Muscle layer of duodenum (tissue), 2 donors: Measurements from ENCODE around the gene BSCL2.

Source experiments
- H3K27ac ChIP-seq: one replicate; pipeline ENCODE4 v1.7.0; 2013; ENCODE audit warnings: mild to moderate bottlenecking, low read length
- H3K27me3 ChIP-seq: one replicate; pipeline ENCODE4 v1.7.0; 2013; ENCODE audit warnings: low read depth, mild to moderate bottlenecking, control low read depth, low read length
- H3K36me3 ChIP-seq, 2 donors: one replicate each; pipeline ENCODE4 v1.7.0; 2013; ENCODE audit warnings: low read length in 2 of 2, control low read depth in 1 of 2, mild to moderate bottlenecking in 1 of 2; ENCODE audit not compliant: insufficient read depth in 2 of 2, control insufficient read depth in 1 of 2
- H3K4me1 ChIP-seq, 2 donors: one replicate each; pipeline ENCODE4 v1.7.0; 2013; ENCODE audit warnings: low read length in 2 of 2, mild to moderate bottlenecking in 2 of 2, control low read depth in 1 of 2, moderate library complexity in 1 of 2; ENCODE audit not compliant: insufficient read depth in 2 of 2, control insufficient read depth in 1 of 2
- H3K4me3 ChIP-seq, 2 donors: one replicate each; pipeline ENCODE4 v1.7.0; 2013; ENCODE audit warnings: low read length in 2 of 2, low read depth in 1 of 2, mild to moderate bottlenecking in 1 of 2
- H3K9me3 ChIP-seq, 2 donors: one replicate each; pipeline ENCODE4 v1.7.0; 2013; ENCODE audit warnings: low read length in 2 of 2, control low read depth in 1 of 2, mild to moderate bottlenecking in 1 of 2; ENCODE audit not compliant: control insufficient read depth in 1 of 2
- donor health status: healthy.

The BSCL2 gene

GRCh38 chr11:62716206-62716605 lies 9.0 kb upstream of the BSCL2 start:
- Histone ChIP-seq H3K9me3 (no peaks in the 10 kb centered on the region), H3K27me3 (no peaks in the 10 kb centered on the region), H3K4me3 (no peak overlapping the region), H3K27ac (no peak overlapping the region), H3K4me1 (no peaks in the 10 kb centered on the region), H3K36me3 (peaks cover 71 to 83% of the 10 kb centered on the region in 2 donors)

GRCh38 chr11:62715150-62716130 lies 8.2 kb upstream of the BSCL2 start:
- H3K27ac ChIP-seq: no peak overlapping the region
- no peak overlapping the region for H3K4me3 ChIP-seq
- H3K27me3 ChIP-seq: no peaks in the 10 kb centered on the region
- peaks cover 71 to 76% of the 10 kb centered on the region in 2 donors for H3K36me3 ChIP-seq
- H3K9me3 ChIP-seq: no peaks in the 10 kb centered on the region
- peaks cover 1 to 4% of the 10 kb centered on the region in 2 donors for H3K4me1 ChIP-seq

DNA sequence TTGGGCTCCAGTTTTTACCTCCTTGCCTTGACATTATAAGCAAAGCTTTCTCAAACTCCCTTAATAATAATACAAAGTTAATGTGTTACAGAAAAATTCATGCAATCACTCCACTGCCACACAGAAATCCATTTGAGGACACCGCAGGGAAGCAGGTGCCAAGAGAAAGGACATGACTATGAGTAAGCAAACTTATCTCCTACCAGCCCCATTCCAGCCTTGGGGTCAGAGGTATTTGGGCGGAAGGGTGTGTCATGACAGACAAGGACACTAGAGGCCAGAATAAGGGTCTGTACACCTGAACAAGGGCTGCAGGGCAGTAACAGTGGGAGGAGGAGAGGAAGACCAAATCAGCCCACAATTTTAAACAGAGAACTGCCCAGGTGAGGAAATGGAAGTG lies 6.1 kb upstream of the BSCL2 start:
- H3K4me3 ChIP-seq: no peak overlapping the region
- H3K4me1 ChIP-seq: peaks cover 11 to 16% of the 10 kb centered on the region in 2 donors
- peaks cover 57 to 61% of the 10 kb centered on the region in 2 donors for H3K36me3 ChIP-seq
- no peaks in the 10 kb centered on the region for H3K9me3 ChIP-seq
- H3K27ac ChIP-seq: peak overlapping the region; percentile 73
- H3K27me3 ChIP-seq: no peaks in the 10 kb centered on the region

- peaks cover 53 to 57% of the 10 kb centered on the region in 2 donors for H3K36me3 ChIP-seq
- H3K4me1 ChIP-seq: peaks cover 11 to 21% of the 10 kb centered on the region in 2 donors
- no peak overlapping the region for H3K4me3 ChIP-seq
- no peaks in the 10 kb centered on the region for H3K27me3 ChIP-seq
- no peaks in the 10 kb centered on the region for H3K9me3 ChIP-seq
- peak overlapping the region; percentile 73 for H3K27ac ChIP-seq
These were observed 5.6 kb upstream of the BSCL2 start for GRCh38 chr11:62712861-62713260.

GRCh38 chr11:62712276-62712812 lies 5.1 kb upstream of the BSCL2 start:
- H3K9me3 ChIP-seq: no peaks in the 10 kb centered on the region
- H3K4me3 ChIP-seq: no peak overlapping the region
- no peaks in the 10 kb centered on the region for H3K27me3 ChIP-seq
- H3K27ac ChIP-seq: no peak overlapping the region
- peaks cover 48 to 54% of the 10 kb centered on the region in 2 donors for H3K36me3 ChIP-seq
- H3K4me1 ChIP-seq: peaks cover 11 to 24% of the 10 kb centered on the region in 2 donors

DNA sequence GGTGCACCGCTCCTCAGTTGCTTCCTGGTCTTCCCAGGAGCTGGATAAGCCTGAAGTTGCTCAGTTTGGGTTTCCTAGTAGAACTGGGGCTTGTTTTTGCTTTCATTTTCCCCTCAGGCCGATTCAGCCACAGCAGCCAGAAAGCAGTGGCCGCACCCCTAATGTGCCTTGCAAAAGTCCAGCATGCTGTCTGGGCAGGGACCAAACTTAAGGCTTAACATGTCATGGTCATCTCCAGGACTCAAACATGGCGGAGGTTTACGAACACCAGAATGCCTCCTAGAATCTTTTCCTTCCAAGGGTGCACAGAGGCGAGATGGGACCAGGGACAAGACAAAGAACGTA lies 2.7 kb upstream of the BSCL2 start:
- Histone ChIP-seq H3K27me3 (no peaks in the 10 kb centered on the region), H3K4me1 (peaks cover 23 to 44% of the 10 kb centered on the region in 2 donors), H3K4me3 (peak overlapping the region; percentile 70 to 76), H3K27ac (peak overlapping the region; percentile 94), H3K9me3 (no peaks in the 10 kb centered on the region), H3K36me3 (peaks cover 24 to 32% of the 10 kb centered on the region in 2 donors)

DNA sequence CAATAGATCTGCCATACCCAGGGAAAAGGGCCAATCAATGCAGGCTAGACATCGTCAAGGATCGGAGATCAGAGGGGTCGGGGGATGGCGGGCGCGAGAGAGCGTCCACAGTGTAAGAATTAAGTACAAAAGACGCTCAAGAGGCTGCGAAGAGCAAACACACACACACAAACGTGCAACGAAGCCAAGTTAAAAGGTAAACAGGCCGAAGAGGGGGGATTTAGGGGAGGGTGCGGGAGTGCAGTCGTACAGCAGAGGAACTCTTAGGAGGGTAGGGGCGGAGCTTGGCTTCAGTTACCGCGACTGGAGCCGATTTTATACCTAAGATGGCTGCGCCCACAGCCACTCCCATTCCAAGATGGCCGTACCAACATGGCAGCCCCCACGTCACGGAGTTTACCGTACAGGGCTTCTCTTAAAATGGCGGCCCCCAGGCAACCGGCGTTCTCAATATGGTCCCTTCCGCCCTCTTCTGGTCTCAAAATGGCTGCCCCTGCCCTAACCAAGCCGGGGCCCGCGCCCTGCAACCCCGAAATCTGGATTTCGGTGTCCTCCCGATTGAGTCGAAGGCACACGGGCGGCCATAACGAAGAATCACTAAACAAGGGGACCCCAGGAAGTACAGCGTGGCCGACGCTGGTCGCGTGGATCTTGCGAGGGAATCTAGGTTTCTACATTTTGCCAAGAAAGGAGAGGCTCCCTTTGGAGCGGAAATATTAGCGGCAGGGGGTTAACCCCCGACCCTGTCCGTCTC lies 2.2 kb upstream of the BSCL2 start:
- H3K4me3 ChIP-seq: peak overlapping the region; percentile 70 to 76
- no peaks in the 10 kb centered on the region for H3K9me3 ChIP-seq
- peak overlapping the region; percentile 94 for H3K27ac ChIP-seq
- no peaks in the 10 kb centered on the region for H3K27me3 ChIP-seq
- H3K4me1 ChIP-seq: peaks cover 23 to 44% of the 10 kb centered on the region in 2 donors
- peaks cover 20 to 27% of the 10 kb centered on the region in 2 donors for H3K36me3 ChIP-seq

DNA sequence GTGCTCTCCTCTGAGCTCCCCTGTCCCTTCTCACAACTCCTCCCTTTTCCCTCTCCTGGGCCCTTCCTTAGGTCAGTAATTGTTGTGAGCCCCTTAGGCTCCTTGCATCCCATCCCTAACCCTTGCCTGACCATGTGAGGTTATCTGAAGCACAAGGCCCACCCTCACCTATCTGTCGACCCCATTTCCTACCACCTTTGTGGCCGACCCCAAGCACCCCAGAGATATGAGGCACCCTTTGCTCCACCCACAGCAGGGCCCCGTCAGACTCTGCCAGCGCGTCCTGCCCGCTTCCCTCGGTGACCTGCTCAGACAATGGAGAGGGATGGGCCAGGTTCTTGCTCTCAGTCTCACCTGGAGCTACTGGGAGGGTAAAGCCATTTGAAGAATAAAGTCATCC lies 1.6 kb upstream of the BSCL2 start:
- peaks cover 15 to 23% of the 10 kb centered on the region in 2 donors for H3K36me3 ChIP-seq
- no peaks in the 10 kb centered on the region for H3K27me3 ChIP-seq
- H3K4me1 ChIP-seq: peaks cover 23 to 44% of the 10 kb centered on the region in 2 donors
- H3K4me3 ChIP-seq: peak overlapping the region; percentile 70 to 76
- peak overlapping the region; percentile 94 for H3K27ac ChIP-seq
- H3K9me3 ChIP-seq: no peaks in the 10 kb centered on the region

DNA sequence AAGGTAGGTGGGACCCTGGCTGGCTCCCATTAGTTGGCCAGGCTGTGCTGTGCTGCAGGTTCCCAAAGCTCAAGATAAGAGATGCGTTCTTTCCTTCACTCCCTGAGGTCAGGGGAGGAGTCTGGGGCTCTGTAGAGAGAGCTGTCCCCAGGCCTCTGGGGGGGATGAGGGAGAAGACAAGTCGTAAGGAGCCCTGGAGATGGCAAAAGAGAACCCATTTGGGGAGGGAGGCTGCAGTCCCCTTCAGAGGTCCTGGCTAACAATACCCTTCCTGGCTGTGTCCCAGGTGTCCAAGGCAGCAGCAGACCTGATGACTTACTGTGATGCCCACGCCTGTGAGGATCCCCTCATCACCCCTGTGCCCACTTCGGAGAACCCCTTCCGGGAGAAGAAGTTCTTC lies 1.2 kb upstream of the BSCL2 start:
- Histone ChIP-seq H3K27me3 (no peaks in the 10 kb centered on the region), H3K27ac (peak overlapping the region; percentile 94), H3K4me1 (peaks cover 23 to 44% of the 10 kb centered on the region in 2 donors)

DNA sequence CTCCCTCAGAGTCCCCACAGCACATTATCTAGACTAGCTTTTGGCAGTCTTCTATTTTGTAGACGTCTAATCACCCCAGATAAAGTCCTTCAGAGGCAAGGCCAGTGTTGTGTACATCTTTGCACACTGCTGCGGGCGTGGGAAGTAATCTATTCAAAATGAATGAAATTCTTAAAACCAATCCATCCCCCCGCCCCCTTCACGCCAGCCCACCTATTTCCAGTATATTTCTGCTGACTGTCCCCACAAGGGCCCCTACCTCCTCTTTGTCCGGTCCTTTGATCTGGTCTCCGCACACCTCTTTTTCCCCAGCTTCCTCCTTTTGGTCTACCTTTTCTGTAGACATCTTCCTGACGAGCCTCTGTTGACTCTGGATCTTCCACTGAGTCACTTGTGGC lies 375 bp downstream of the BSCL2 start:
- Histone ChIP-seq H3K4me1 (peaks cover 23 to 44% of the 10 kb centered on the region in 2 donors), H3K4me3 (peak overlapping the region; percentile 79 to 91), H3K27me3 (no peaks in the 10 kb centered on the region), H3K36me3 (peaks cover 0 to 11% of the 10 kb centered on the region in 2 donors), H3K27ac (peak overlapping the region; percentile 67), H3K9me3 (no peaks in the 10 kb centered on the region)

More for the DNA sequence above, 1.2 kb upstream of the BSCL2 start:
- Histone ChIP-seq H3K4me3 (peak overlapping the region; percentile 70 to 76), H3K36me3 (peaks cover 11 to 19% of the 10 kb centered on the region in 2 donors), H3K9me3 (no peaks in the 10 kb centered on the region)
